GM18519 (cell line): ENCODE data around the gene RPS15.
"Not testable (repeated sequence)": the region's sequence is repeated elsewhere in the genome, so short reads cannot be mapped to it uniquely, and the experiment has no call there.

Experiments used
- ATAC-seq: cut with Tn5 transposase; IDR thresholded peaks from one replicate; pipeline ENCODE4 v1.9.1; 2021; ENCODE audit warnings: mild to moderate bottlenecking, moderate library complexity; ENCODE audit not compliant: unreplicated experiment, low FRiP score

The RPS15 gene

DNA sequence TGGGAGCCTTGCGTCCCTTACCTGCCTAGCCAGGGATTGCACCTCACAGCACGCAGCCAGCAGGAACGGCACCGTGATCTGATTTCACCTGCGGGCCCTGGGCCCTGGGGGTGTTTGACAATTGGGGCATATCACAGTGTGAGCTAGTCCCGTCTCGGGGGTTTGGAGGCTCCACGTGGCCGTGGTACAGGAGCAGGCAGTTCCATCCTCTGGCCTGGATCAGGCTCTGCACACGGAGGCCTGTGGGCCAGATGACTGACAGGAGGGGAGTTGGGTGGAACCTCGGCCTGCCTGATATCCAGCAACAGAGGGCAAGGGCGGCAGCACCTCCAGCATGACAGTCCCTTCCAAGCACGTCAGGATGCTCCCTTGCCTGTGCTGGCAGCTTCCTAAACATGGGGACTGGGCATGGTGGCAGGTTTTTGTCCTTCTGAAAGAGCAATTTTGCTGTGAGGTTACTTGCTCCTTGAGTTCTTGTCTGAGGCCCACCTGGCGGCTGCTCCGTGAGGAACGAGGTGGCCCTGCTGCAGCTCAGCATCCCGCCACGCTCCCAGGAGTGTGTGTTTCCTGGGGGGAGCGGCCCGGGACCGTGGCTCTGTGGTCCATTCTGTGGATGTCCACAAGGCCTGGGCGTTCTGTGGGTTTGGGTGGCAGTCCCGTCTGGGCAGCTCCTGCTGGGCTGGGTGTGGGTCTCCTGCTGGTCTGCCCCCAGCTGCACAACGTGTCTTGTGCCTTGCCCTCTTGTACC is 6.3 kb upstream of the RPS15 start:
- ATAC-seq: no peak

DNA sequence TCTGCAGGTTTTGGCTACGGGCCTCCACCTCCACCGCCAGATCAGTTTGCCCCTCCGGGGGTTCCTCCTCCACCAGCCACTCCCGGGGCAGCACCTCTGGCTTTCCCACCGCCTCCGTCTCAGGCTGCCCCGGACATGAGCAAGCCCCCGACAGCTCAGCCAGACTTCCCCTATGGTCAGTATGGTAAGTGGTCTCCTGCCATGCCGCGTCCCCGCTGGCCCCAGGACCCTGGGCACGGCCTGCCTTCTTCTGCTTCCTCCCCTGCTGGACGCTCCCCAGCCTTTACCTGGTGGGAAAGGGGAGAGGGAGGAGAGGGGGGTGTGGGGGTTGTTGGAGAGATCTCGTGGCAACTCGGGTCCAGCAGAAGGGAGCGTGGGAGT is 5.7 kb upstream of the RPS15 start:
- ATAC-seq: no peak

DNA sequence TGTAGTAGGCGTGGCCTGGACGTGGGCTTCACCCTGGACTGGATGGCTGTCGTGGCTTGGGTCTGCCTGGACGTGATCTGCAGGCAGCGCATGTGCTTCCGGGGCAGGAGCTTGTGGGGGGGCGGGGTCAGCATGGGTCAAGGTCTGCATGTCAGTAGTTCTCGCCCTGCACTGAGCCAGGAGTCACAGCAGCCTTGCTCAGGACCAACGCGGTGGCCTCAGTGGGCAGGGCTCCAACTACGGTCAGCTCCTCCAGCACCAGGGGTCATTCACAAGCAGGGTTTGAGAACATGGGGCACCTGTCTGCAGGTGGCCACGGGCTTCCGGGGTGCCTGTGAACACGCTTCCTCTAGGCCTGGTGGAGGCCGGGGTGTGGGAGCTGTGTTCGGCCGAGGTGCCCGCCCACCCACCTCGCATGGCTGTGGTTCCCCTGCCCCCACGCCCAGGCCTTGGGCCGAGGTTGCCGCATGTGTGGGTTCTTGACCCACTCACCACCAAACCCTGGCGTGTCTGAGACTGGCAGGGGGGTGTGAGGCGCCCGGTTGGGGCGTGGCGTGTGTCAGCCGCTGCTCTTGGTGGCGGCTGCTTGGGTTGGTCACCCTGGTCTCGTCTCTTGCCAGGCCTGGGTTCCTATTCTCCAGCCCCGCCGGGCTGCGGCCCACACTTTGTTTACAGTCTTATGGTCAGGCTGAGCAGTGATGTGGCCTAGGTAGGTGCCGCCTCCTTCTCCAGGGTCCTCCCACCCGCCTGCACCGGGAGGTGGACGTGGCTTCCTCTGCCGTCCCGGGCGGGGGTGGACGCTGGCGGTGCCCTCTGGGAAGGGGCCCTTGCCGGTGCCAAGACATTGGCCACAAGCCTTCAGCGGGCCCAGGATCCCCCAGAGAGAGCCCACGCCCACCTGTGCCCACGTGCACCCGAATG is 4.8 kb upstream of the RPS15 start:
- ATAC-seq: no peak

DNA sequence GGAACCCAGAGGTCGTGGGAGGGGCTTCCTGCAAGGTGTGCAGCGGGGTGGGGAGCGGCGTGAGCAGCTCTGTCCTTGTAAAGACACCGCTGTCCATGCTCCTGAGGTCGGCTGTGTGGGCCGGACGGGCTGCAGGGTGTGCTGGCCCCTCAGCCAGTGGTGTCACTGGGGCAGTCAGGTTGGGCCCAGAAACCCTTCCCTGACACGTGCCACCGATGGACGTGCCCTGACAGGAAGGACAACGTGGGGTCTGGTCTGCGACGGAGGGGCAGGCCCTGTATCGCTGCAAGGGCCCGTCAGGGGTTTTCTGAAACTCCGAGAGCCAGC is 4.2 kb upstream of the RPS15 start:
- ATAC-seq: no peak

DNA sequence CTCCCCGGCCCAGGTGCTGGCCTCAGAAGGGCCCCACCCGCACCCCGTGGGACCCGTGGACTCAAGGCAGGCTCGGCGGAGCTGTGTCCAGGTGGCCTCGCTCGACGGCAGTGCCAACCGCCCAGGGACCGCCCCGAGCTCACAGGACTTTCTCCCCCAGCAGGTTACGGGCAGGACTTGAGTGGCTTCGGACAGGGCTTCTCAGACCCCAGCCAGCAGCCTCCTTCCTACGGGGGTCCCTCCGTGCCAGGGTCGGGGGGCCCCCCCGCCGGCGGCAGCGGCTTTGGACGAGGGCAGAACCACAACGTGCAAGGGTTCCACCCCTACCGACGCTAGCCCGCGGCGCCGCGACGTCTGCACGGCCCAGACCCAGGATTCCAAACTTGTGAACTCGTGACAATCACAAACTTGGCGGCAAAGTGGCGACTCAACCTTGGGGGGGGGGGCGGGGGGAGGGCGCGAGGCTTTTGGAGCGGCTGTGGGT is 3.6 kb upstream of the RPS15 start:
- no peak for ATAC-seq

DNA sequence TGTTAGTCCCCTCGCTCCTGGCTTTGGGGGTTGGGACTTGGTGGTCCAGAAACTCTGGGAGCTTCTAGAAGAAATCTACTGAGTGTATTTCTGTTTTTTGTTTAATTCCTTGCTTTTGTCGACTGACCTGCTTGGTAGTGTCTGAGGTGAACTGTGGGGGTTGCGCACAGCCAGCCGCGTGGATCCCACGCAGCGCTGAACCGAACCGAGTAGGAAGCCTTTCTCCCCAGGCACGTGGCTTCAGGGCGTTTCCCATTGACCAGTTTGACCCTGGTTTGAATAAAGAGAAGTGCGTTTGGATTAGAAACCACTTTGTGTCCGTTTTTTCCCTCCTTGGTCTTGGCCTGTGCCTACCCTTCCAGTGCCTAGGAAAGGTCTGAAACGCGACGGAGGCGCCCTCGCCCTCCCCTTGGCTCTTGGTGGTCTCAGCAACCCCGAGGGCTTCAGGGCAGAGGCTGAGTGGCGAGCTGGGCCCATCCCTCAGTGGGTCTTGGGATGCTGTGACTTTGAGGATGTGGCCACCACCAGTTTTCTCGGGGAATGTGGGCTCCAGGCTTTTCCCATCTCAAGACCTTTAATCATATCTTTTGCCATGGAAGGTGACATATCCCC is 2.7 kb upstream of the RPS15 start:
- no peak for ATAC-seq

DNA sequence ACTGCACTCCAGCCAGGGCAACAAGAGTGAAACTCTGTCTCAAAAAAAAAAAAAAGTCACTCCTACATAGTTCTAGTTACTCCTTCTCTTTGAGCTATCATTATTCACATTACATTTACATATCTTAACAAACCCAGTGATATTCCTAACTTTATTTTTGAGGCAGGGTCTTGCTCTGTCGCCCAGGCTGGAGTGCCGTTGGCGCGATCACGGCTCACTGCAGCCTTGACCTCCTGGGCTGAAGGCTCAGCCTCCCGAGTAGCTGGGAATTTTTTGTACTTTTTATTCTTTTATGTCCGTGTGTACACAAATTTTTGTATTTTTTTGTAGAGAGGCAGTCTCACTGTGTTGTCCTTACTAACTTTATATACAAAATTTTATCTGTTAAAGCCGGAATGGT is 587 bp upstream of the RPS15 start:
- no peak for ATAC-seq

DNA sequence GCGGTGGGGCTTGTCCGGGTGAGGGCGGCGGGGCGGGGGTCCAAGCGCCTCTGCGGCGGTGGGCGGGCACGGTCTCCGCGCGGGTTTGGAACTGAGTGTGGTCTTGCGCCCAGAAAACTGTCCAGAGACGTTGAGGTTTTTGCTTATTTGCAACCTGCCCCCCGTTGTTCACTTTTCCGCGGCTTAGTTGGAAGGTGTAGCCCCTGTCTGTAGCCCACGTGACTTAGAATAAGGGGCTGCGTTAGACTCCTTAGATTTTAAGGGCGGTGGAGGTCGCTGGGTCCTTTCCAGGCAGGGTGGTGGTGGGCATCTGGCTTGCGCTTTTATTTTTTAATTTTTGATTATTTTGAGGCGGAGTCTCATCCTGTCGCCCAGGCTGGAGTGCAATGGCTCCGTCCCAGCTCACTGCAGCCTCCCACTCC is 748 bp downstream of the RPS15 start:
- ATAC-seq: no peak

DNA sequence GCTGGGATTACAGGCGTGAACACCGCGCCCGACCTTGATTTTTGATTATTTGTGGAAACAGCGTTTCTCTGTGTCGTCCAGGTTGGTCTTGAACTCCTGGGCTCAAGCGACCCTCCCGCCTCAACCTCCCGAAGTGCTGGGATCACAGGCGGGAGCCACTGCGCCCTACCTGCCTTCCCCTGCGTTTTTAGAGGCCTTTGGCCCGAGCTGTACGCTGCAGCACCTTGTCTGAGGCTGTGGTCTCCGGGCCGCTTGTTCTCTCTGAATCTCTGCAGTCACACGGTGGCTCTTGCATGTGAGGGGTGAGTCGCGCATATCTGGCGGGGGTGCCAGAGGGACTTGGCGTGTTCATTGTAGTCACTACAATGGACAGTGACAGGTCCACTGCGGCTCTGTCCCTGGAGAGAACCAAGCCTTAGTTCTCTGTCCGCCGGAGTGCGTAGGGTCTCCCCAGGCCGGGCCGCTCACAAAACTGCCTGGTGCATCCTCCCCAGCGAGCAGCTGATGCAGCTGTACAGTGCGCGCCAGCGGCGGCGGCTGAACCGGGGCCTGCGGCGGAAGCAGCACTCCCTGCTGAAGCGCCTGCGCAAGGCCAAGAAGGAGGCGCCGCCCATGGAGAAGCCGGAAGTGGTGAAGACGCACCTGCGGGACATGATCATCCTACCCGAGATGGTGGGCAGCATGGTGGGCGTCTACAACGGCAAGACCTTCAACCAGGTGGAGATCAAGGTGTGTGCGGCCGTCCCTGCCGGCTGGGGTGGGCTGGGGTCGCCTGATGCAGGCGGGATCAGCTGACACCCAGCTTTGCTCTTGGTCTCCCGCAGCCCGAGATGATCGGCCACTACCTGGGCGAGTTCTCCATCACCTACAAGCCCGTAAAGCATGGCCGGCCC is 1.6 kb downstream of the RPS15 start:
- ATAC-seq: not testable (repeated sequence)

DNA sequence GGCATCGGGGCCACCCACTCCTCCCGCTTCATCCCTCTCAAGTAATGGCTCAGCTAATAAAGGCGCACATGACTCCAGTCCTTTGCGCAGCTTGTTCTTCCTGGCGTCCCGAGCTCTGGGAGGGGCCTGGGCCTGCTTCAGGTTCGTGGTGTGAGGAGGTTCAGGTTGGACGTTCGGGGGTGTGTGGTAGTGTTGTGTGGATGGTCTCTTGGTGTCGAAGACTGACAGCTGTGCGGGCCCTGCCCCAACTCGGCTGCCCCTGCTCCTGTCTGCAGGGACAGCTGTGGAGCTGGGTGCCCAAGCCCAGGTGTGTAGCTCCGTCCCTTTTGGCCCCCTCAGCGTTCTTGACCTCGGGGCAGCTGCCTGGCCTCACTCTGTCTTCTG is 2.2 kb downstream of the RPS15 start:
- no peak for ATAC-seq

DNA sequence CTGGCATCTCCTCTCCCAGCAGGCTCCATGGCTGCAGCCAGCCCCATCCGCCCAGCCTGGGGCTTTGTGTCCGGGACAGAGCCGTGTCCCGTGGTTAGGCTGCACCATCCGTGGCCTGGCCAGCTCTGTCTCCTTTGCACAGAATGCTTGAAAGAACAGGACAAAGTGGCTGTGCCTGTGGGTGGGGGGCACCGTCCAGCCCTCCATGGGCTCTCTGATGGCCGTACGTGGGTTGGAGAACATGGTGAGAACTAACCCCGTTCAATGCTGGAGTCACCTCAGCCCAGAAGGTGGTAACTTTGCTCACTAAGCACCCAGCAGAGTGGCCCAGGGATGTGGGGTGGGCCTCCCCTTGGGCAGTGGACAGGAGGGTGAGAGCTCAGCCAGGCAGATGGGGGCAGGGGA is 2.8 kb downstream of the RPS15 start:
- no peak for ATAC-seq

DNA sequence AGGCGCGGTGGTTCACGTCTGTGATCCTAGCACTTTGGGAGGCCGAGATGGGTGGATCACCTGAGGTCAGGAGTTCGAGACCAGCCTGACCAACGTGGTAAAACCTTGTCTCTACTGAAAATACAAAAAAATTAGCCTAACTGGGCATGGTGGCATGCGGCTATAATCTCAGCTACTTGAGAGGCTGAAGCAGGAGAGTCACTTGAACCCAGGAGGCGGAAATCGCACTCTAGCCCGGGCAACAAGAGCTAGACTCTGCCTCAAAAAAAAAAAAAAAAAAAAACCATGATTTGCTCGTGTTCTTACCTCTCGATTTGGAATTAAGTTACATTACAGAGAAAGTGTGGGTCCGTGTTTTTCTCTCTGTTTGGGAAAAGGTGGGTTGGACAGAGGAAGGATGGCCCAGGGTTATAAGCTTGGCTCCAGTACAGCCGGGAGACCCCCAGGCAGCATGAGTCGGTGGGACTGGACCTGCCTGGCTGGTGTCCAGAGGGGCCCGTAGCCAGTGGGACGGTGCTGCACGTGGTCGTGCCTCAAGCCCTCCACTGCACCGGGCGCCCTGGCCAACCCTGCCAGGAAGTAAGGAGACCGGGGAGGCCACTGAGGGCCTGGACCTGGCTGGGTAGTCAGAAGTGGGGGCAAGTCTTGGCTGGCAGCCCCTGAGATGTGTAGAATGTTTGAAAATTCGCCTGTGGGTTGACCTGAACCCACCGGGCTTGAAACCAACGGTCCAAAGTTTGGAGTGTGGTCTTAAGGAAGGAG is 3.7 kb downstream of the RPS15 start:
- no peak for ATAC-seq

DNA sequence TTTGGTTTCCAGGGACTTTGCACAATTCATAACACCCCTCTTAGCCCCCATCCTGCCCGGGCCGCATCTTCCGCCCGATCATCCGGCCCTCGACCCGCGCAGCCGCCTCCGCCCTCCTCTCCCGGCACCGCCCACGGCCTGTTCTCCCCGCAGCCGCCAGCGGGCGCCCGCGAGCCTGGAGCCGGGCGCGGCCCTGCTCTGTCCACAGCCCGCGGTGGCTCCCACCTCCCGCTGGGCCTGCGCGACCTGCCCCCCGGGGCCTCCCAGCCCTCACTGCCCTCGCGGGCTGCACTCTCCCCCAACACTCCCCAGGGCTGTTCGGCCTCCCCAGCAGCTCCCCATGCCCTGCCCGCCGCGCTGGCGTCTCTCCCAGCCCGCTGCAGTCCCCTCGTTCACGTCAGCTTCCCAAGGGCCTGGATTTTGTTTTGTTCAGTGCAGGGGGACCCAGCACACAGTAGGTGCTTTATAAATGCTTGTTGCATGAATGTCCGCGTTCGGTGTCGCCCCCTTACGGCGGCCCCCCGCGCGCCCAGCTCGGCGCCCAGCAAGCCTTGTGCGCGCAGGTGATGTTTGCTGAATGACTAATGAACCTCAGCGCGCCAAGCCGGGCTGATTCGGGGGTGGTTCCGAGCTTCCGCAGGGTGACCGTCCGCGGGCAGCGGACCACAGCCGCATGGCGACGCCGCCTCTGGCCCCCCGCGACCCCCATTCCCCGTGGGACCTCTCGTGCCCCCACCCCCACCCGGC is 7.2 kb downstream of the RPS15 start:
- no peak for ATAC-seq

DNA sequence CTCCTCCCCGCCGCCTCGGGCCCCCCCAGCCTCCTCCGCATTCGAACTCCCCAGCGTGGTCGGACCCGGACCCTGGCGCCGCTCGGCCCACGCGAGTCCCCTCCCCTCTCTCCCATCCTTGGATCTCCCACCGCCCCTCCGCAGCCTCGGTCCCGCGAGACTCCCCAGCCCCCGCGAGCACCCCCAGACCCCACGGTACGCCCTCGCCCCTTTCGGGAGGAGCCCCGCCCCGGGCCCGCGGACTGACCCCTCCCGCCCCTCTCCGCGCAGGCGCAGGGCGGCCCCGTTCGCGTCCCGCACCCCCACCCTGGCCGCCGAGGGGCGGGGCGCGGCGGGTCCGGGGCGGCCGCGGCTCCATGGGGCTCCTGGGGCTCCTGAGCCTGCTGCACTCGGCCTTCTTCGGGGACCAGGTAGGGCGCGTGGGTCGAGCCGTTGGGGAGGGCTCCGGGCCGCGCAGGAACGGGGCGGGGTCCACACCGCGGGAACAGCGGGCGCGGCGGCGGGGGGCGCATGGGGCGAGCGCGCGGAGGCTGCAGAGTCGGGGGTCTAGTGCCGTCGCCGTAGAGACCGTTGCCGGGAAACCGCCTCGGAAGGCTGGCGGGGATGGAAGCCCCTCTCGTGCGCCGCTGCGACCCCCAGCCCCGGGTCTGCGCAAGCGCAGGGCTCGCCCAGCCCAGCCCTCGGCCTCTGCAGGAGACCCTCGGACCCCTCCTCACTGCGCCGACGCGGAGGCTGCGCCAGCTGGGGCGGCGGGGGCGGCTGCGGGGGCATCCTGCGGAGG is 7.9 kb downstream of the RPS15 start:
- no peak for ATAC-seq

DNA sequence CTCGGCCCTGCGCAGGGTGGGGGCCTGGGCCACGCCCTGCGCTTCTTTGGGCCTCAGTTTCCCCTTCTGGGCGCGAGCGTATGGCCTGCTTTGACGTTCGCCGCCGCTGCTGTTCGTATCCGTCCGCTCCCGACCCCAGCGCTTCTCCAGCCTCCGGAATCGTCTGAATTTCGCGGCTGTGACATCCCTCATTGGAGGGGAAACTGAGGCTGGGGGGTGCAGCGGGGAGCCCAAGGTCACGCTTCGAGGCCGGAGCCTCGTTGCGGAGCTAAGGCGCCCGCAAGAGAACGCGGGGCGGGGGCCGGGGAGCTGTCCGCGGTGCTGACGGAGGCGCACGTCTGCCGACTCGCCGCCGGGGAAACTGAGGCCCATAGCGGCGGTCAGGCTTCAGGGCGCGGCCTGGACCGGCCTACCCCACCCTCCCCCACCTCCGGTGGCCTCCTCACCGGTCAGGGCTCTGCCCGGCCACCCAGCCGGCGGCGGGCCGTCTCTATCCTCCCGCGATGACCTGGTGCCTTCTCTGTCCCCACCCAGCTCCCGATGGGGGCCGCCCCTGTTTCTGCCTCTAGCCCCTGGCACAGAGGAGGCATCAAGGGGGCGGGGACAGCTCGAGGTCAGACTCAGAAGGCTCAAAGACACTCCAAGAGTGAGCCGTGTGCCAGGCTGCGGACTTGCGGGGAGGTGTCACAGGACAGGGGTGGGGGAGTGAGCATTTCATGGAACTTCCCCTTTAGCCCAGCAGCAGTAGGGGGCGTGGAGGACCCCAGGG is 8.7 kb downstream of the RPS15 start:
- no peak for ATAC-seq

DNA sequence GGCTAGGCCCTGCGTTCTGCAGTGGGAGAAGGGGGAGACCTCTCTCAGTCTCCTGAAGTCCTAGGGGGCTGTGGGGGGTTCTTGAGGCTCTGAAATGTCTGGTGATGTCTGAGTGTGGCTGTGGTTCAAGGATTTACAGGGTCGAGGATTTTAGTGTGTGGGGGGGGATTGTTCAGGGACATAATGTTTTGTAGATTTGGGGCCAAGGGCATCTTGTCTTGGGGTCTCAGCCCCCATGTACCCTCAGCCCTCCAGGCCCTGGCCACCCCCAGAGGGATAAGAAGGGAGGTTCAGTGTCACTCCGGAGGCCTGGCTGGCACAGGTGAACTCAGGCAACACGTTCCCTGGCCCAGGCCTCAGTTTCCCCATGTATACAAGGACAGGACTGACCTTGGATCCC is 9.3 kb downstream of the RPS15 start:
- no peak for ATAC-seq

DNA sequence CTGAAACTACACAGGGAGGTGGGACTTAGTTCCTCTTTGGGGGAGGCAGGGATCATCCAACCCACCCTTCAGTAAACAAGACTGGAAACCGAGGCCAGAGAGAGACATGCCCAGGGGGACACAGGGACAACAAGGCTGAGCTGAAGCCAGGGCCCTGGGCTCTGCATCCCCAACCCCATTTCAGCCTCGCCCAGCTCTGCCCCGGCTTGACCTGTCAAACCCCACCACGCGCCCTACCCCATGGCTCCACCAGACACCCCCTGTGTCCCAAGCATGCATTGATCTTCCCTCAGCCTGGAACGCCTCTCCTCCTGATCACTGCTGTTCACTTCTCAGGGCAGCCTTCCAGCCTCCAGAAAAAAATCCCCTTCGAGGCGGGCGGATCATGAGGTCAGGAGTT is 9.7 kb downstream of the RPS15 start:
- no peak for ATAC-seq
